Fibroblast of skin of left quadriceps (primary cell): ENCODE measurements around the gene NAALAD2.
"Not testable (repeated sequence)": the region's sequence is repeated elsewhere in the genome, so short reads cannot be mapped to it uniquely, and the experiment has no call there.

Experiments used
- DNase-seq, 2 experiments: peaks; one replicate each; pipeline ENCODE4 v3.0.0-alpha.2; 2013; ENCODE audit warnings: low read depth in 2 of 2

The NAALAD2 gene

GRCh38 chr11:90134478-90135003 is at the start of gene NAALAD2:
TSS of gene NAALAD2 (plus strand) at chr11:90134663. CDS start at chr11:90134759, 96 bp downstream.
- DNase-seq: peak; percentile 6 to 13

GRCh38 chr11:90085650-90086049 is 48.8 kb upstream of the NAALAD2 start, which contains the start of gene UBTFL1:
TSS of gene UBTFL1 (plus strand) at chr11:90085950. CDS start at chr11:90085950, 0 bp downstream.
- not testable (repeated sequence) for DNase-seq

- not testable (repeated sequence) for DNase-seq
Measured at GRCh38 chr11:90088731-90089130, 45.7 kb upstream of the NAALAD2 start.

- not testable (repeated sequence) for DNase-seq
Measured at GRCh38 chr11:90095230-90095924, 39.1 kb upstream of the NAALAD2 start.

GRCh38 chr11:90098261-90098660 is 36.2 kb upstream of the NAALAD2 start:
- DNase-seq: not testable (repeated sequence)

GRCh38 chr11:90100431-90100830 is 34.0 kb upstream of the NAALAD2 start:
- no peak for DNase-seq

GRCh38 chr11:90113541-90113940 is 20.9 kb upstream of the NAALAD2 start:
- no peak for DNase-seq

GRCh38 chr11:90120191-90120590 is 14.3 kb upstream of the NAALAD2 start:
- DNase-seq: no peak

- DNase-seq: no peak
Measured at GRCh38 chr11:90124371-90124770, 10.1 kb upstream of the NAALAD2 start.

GRCh38 chr11:90124946-90125345 is 9.5 kb upstream of the NAALAD2 start:
- DNase-seq: no peak

GRCh38 chr11:90133560-90134477 is 644 bp upstream of the NAALAD2 start:
- DNase-seq: no peak

- no peak for DNase-seq
Measured at GRCh38 chr11:90135016-90135415, 553 bp downstream of the NAALAD2 start.

- DNase-seq: no peak
Measured at GRCh38 chr11:90148900-90149299, 14.4 kb downstream of the NAALAD2 start.

GRCh38 chr11:90166982-90167573 is 32.6 kb downstream of the NAALAD2 start:
- not testable (repeated sequence) for DNase-seq

- not testable (repeated sequence) for DNase-seq
Measured at GRCh38 chr11:90167704-90168103, 33.2 kb downstream of the NAALAD2 start.

GRCh38 chr11:90168571-90168970 is 34.1 kb downstream of the NAALAD2 start:
- no peak for DNase-seq

GRCh38 chr11:90171359-90171758 is 36.9 kb downstream of the NAALAD2 start:
- DNase-seq: no peak

GRCh38 chr11:90176069-90176468 is 41.6 kb downstream of the NAALAD2 start:
- no peak for DNase-seq

GRCh38 chr11:90178751-90179150 is 44.3 kb downstream of the NAALAD2 start:
- DNase-seq: no peak

- no peak for DNase-seq
Measured at GRCh38 chr11:90179923-90180322, 45.5 kb downstream of the NAALAD2 start.

GRCh38 chr11:90187839-90188238 is 53.4 kb downstream of the NAALAD2 start:
- DNase-seq: no peak

- no peak for DNase-seq
Measured at GRCh38 chr11:90189011-90189410, 54.5 kb downstream of the NAALAD2 start.
